SK-N-MC (cell line): ENCODE measurements around the gene TMOD2.
A peak's percentile ranks its signal among the peaks of the same experiment; 100 is the strongest.

ENCODE experiments used
- DNase-seq: peaks from one replicate; pipeline ENCODE4 v3.0.0-alpha.2; 2011; ENCODE audit warnings: low read depth, low spot score
- H3K27ac ChIP-seq: fragments of 200-600 bp; sonication (generic); 2 replicates; pipeline ENCODE4 v1.5.1; 2016; ENCODE audit warnings: mixed run types
- H3K36me3 ChIP-seq: fragments of 200-600 bp; sonication (generic); 2 replicates; pipeline ENCODE4 v1.6.1; 2017; ENCODE audit warnings: antibody characterized with exemption, low read length, mixed read lengths; ENCODE audit not compliant: insufficient read depth
- H3K4me3 ChIP-seq: fragments of 200-600 bp; sonication (generic); 2 replicates; pipeline ENCODE4 v1.5.1; 2016
- H3K9ac ChIP-seq: fragments of 200-600 bp; sonication (generic); 2 replicates; pipeline ENCODE4 v1.8.0; 2017; ENCODE audit warnings: mixed run types, mixed read lengths; ENCODE audit not compliant: insufficient read length
- H3K9me3 ChIP-seq: fragments of 200-600 bp; sonication (generic); 2 replicates; pipeline ENCODE4 v1.6.1; 2017; ENCODE audit warnings: low read depth, mild to moderate bottlenecking, antibody characterized with exemption, low read length, moderate library complexity, mixed read lengths
- EZH2 ChIP-seq: fragments of 200-600 bp; sonication (generic); IDR thresholded peaks from one replicate; pipeline ENCODE4 v1.6.1; 2017; ENCODE audit warnings: antibody characterized with exemption
- FOXP2 ChIP-seq: optimal IDR thresholded peaks from 2 replicates; pipeline ENCODE3; 2011; ENCODE audit warnings: mild to moderate bottlenecking, moderate library complexity; ENCODE audit not compliant: insufficient read depth; ENCODE audit errors: extremely low read length, control extremely low read depth
- POLR2AphosphoS5 ChIP-seq: IDR thresholded peaks from 2 replicates; pipeline ENCODE4 v1.6.1; 2012; ENCODE audit warnings: mild to moderate bottlenecking, low read depth, low read length, borderline replicate concordance

Gene TMOD2

GRCh38 chr15:51750792-51751696 is at the start of gene TMOD2:
TMOD2 (plus strand) TSS chr15:51751597; CDS start chr15:51766442, 14,845 bp downstream.
- Histone ChIP-seq H3K36me3 (no peaks in the 10 kb centered on the region), H3K27ac (no peak within 1 kb of the TSS), H3K9ac (no peak within 1 kb of the TSS), H3K4me3 (peak within 1 kb of the TSS; percentile 71), H3K9me3 (no peaks in the 10 kb centered on the region)
- TF ChIP-seq FOXP2, result no peak
- TF ChIP-seq EZH2, result peak; percentile 94
- TF ChIP-seq POLR2AphosphoS5, result no peak
- DNase-seq, result no peak

- H3K27ac ChIP-seq, result no peak overlapping the region
- H3K4me3 ChIP-seq, result no peak overlapping the region
- no peak overlapping the region for H3K9ac ChIP-seq
- DNase-seq, result no peak
- TF ChIP-seq EZH2, result no peak
- no peak for TF ChIP-seq POLR2AphosphoS5
- TF ChIP-seq FOXP2, result no peak
- no peaks in the 10 kb centered on the region for H3K36me3 ChIP-seq
- H3K9me3 ChIP-seq, result no peaks in the 10 kb centered on the region
Measured at GRCh38 chr15:51702710-51703109, 48.7 kb upstream of the TMOD2 start.

- Histone ChIP-seq H3K9me3 (no peaks in the 10 kb centered on the region), H3K9ac (no peak overlapping the region), H3K36me3 (no peaks in the 10 kb centered on the region), H3K4me3 (no peak overlapping the region), H3K27ac (no peak overlapping the region)
- TF ChIP-seq FOXP2, result no peak
- no peak for TF ChIP-seq EZH2
- no peak for TF ChIP-seq POLR2AphosphoS5
- DNase-seq, result no peak
Measured at GRCh38 chr15:51706291-51706690, 45.1 kb upstream of the TMOD2 start.

GRCh38 chr15:51706926-51707608 is 44.3 kb upstream of the TMOD2 start:
- TF ChIP-seq FOXP2 (no peak), POLR2AphosphoS5 (no peak), EZH2 (no peak)
- Histone ChIP-seq H3K36me3 (no peaks in the 10 kb centered on the region), H3K27ac (no peak overlapping the region), H3K9me3 (no peaks in the 10 kb centered on the region), H3K9ac (no peak overlapping the region), H3K4me3 (no peak overlapping the region)
- DNase-seq, result no peak

GRCh38 chr15:51708013-51708412 is 43.4 kb upstream of the TMOD2 start:
- H3K4me3 ChIP-seq, result no peak overlapping the region
- no peaks in the 10 kb centered on the region for H3K36me3 ChIP-seq
- no peak overlapping the region for H3K9ac ChIP-seq
- no peak overlapping the region for H3K27ac ChIP-seq
- TF ChIP-seq POLR2AphosphoS5 (no peak), FOXP2 (no peak), EZH2 (no peak)
- no peak for DNase-seq
- no peaks in the 10 kb centered on the region for H3K9me3 ChIP-seq

- TF ChIP-seq POLR2AphosphoS5, result no peak
- TF ChIP-seq EZH2, result no peak
- TF ChIP-seq FOXP2, result no peak
Measured at GRCh38 chr15:51709031-51709430, 42.4 kb upstream of the TMOD2 start.

GRCh38 chr15:51714162-51714561 is 37.2 kb upstream of the TMOD2 start:
- Histone ChIP-seq H3K36me3 (no peaks in the 10 kb centered on the region), H3K27ac (no peak overlapping the region), H3K9ac (no peak overlapping the region), H3K9me3 (no peaks in the 10 kb centered on the region), H3K4me3 (no peak overlapping the region)
- TF ChIP-seq EZH2, result no peak
- TF ChIP-seq FOXP2, result no peak
- TF ChIP-seq POLR2AphosphoS5, result no peak
- DNase-seq, result no peak

More at GRCh38 chr15:51709031-51709430, 42.4 kb upstream of the TMOD2 start:
- H3K27ac ChIP-seq, result no peak overlapping the region
- DNase-seq, result no peak
- H3K4me3 ChIP-seq, result no peak overlapping the region
- no peaks in the 10 kb centered on the region for H3K36me3 ChIP-seq
- no peaks in the 10 kb centered on the region for H3K9me3 ChIP-seq
- H3K9ac ChIP-seq, result no peak overlapping the region

GRCh38 chr15:51714911-51715310 is 36.5 kb upstream of the TMOD2 start:
- no peaks in the 10 kb centered on the region for H3K36me3 ChIP-seq
- DNase-seq, result no peak
- no peak for TF ChIP-seq EZH2
- no peak for TF ChIP-seq POLR2AphosphoS5
- no peak for TF ChIP-seq FOXP2

More at GRCh38 chr15:51714911-51715310, 36.5 kb upstream of the TMOD2 start:
- no peaks in the 10 kb centered on the region for H3K9me3 ChIP-seq
- no peak overlapping the region for H3K4me3 ChIP-seq
- H3K9ac ChIP-seq, result no peak overlapping the region
- no peak overlapping the region for H3K27ac ChIP-seq
